HG03460 (cell line): Measurements from ENCODE around the gene ITFG1.

ENCODE experiments used
- ATAC-seq: cut with Tn5 transposase; IDR thresholded peaks from one replicate; pipeline ENCODE4 v1.9.1; 2021; ENCODE audit not compliant: unreplicated experiment

The ITFG1 gene

DNA sequence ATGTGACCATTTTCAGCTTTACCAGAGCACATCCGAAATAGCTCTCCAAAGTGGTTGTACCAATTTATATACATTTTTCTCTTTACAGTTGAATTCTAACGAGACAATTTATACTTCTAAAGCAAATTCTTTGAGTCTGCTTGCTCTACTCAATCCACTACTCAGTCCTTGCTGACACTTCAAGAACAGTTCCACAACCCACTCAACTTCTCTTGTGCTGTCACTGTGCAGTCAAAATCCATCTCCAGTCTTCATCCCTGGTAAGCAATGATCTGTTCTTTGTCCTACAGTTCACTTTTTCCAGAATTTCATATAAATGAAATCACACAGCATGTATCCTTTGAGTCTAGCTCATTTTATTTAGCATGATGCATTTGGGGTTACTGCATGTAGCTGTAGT lies 347.7 kb downstream of the ITFG1 start:
- ATAC-seq = no peak

DNA sequence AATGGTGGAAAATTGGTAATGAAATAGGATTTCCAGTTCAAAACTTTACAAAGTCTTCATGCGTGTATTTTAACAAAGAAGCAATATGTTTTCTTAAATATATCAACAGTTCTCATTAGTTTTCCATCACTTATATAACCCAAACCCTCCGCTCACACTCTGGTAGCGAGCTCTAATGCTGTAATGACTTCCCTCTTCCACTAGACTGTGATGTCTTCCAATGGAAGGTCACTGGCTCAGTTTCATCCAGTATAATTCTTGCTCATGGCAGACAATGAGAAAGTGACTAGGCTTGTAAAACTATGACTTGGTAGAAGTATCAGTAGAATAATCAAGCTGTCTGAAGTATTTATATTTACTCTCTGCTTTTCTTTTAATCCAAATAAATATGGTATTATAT lies 349.9 kb downstream of the ITFG1 start:
- no peak for ATAC-seq

DNA sequence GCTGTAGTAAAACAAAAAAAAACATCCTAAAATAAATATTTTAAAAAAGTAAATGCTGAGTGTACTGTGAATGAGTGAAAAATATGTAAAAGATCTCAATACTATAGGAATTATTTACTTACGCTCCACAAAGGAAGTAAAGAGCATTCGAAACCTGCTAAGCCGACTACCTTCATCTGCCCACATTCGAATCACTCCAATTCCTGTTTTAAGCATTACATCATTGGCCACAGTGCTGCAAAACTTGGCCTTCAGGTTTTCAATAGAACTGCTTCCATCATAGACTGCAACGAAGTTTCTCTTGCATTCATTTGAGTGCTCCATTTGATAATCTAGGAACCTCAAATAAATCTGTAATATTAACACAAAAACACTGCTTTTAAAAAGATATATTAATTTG lies 351.5 kb downstream of the ITFG1 start:
- no peak for ATAC-seq
